Neural cell (in vitro differentiated cells): Measurements from ENCODE around the gene ATOH1. TPM values are rescaled to one million over a fixed set of nuclear protein-coding genes. Genes with fewer than 3 reads are reported as not detected.

Experiments
- H2AFZ ChIP-seq: fragments of 200-600, 300-800 bp; sonication (generic), shearing (Covaris generic); 2 replicates; pipeline ENCODE4 v1.6.0; 2014; ENCODE audit warnings: low read depth, mild to moderate bottlenecking, antibody characterized with exemption, low read length, moderate library complexity
- H3F3A ChIP-seq: fragments of 200-600 bp; shearing (Covaris generic); 2 replicates; pipeline ENCODE4 v1.6.1; 2016; ENCODE audit warnings: mild to moderate bottlenecking, moderate library complexity, mixed read lengths, antibody characterized with exemption, low read length; ENCODE audit not compliant: insufficient read depth, poor library complexity, severe bottlenecking
- H3K27ac ChIP-seq: fragments of 200-600, 300-800 bp; sonication (generic), shearing (Covaris generic); 2 replicates; pipeline ENCODE4 v1.5.1; 2014; ENCODE audit warnings: mild to moderate bottlenecking, low read length, moderate library complexity
- H3K27me3 ChIP-seq: fragments of 300-800, 200-600 bp; sonication (generic), shearing (Covaris generic); 2 replicates; pipeline ENCODE4 v1.6.0; 2014; ENCODE audit warnings: mild to moderate bottlenecking, low read depth, low read length, moderate library complexity; ENCODE audit not compliant: insufficient read depth
- H3K36me3 ChIP-seq: fragments of 300-800, 200-600 bp; sonication (generic), shearing (Covaris generic); 2 replicates; pipeline ENCODE4 v1.5.1; 2014; ENCODE audit warnings: mild to moderate bottlenecking, antibody characterized with exemption, low read length, moderate library complexity; ENCODE audit not compliant: insufficient read depth
- H3K4me2 ChIP-seq: fragments of 300-800, 200-600 bp; sonication (generic), shearing (Covaris generic); 2 replicates; pipeline ENCODE4 v1.6.0; 2014; ENCODE audit warnings: mild to moderate bottlenecking, low read length
- H3K4me3 ChIP-seq: fragments of 300-800, 200-600 bp; sonication (generic), shearing (Covaris generic); 2 replicates; pipeline ENCODE4 v1.5.1; 2014; ENCODE audit warnings: mild to moderate bottlenecking, low read length, moderate library complexity
- H3K79me2 ChIP-seq: fragments of 200-600 bp; shearing (Covaris generic); replicated peaks from 2 replicates; pipeline ENCODE4 v1.6.0; 2014; ENCODE audit warnings: mild to moderate bottlenecking, low read length, moderate library complexity; ENCODE audit not compliant: insufficient read depth
- H3K9ac ChIP-seq: fragments of 300-800, 200-600 bp; sonication (generic), shearing (Covaris generic); 2 replicates; pipeline ENCODE4 v1.6.1; 2016; ENCODE audit warnings: mild to moderate bottlenecking, low read length, mixed read lengths
- H3K9me2 ChIP-seq: fragments of 200-600 bp; shearing (Covaris generic); 2 replicates; pipeline ENCODE4 v1.6.1; 2016; ENCODE audit warnings: mild to moderate bottlenecking, low read length, mixed read lengths; ENCODE audit not compliant: insufficient read depth
- H3K9me3 ChIP-seq: fragments of 200-600, 300-800 bp; sonication (generic), shearing (Covaris generic); 2 replicates; pipeline ENCODE4 v1.6.1; 2016; ENCODE audit warnings: mild to moderate bottlenecking, mixed run types, low read length, moderate library complexity, mixed read lengths
- H4K20me1 ChIP-seq: fragments of 200-600 bp; shearing (Covaris generic); 2 replicates; pipeline ENCODE4 v1.6.1; 2016; ENCODE audit warnings: mild to moderate bottlenecking, mixed run types; ENCODE audit not compliant: insufficient read depth
- EP300 ChIP-seq: fragments of 450-650 bp; conservative IDR thresholded peaks from 2 replicates; pipeline ENCODE4 v1.6.1; 2014; ENCODE audit warnings: antibody characterized with exemption, mild to moderate bottlenecking, moderate library complexity; ENCODE audit not compliant: poor library complexity, severe bottlenecking
- EZH2 ChIP-seq: fragments of 200-600, 300-800 bp; shearing (Covaris generic), sonication (generic); IDR thresholded peaks from 2 replicates; pipeline ENCODE4 v1.6.1; 2014; ENCODE audit warnings: antibody characterized with exemption, low read length, borderline replicate concordance, mild to moderate bottlenecking; ENCODE audit not compliant: insufficient read depth, poor library complexity, severe bottlenecking
- MXI1 ChIP-seq: fragments of 450-650 bp; conservative IDR thresholded peaks from 2 replicates; pipeline ENCODE4 v1.6.1; 2014; ENCODE audit warnings: antibody characterized with exemption, mild to moderate bottlenecking; ENCODE audit not compliant: poor library complexity, severe bottlenecking
- POLR2AphosphoS5 ChIP-seq: IDR thresholded peaks from 2 replicates; pipeline ENCODE4 v1.6.1; 2012
- RAD21 ChIP-seq: fragments of 450-650 bp; conservative IDR thresholded peaks from 2 replicates; pipeline ENCODE4 v1.6.1; 2014; ENCODE audit warnings: antibody characterized with exemption, mild to moderate bottlenecking, moderate library complexity
- REST ChIP-seq: IDR thresholded peaks from 2 replicates; pipeline ENCODE4 v1.6.1; 2012; ENCODE audit warnings: borderline replicate concordance
- SMC3 ChIP-seq: fragments of 450-650 bp; conservative IDR thresholded peaks from 2 replicates; pipeline ENCODE4 v1.6.1; 2014; ENCODE audit warnings: antibody characterized with exemption, mild to moderate bottlenecking, moderate library complexity; ENCODE audit not compliant: poor library complexity
- TAF1 ChIP-seq: IDR thresholded peaks from 2 replicates; pipeline ENCODE4 v1.6.1; 2012; ENCODE audit warnings: low read depth
- polyA plus RNA-seq: library from polyadenylated mRNA; depleted of rRNA; stranded (reverse); fragments of >200 nt; gene quantifications from 2 replicates; pipeline ENCODE4 v1.2.3, GENCODE V29; 2014
- TF ChIP-seq, protein P1 (sequence below): fragments of 450-650 bp; IDR thresholded peaks from 2 replicates; pipeline ENCODE4 v1.5.1; 2014; ENCODE audit warnings: antibody characterized with exemption, mild to moderate bottlenecking, moderate library complexity; ENCODE audit not compliant: poor library complexity, severe bottlenecking

Gene ATOH1
- polyA plus RNA-seq, 1 donor from 2014 or later = 0.22 TPM

GRCh38 chr4:93802045-93802444 lies 26.5 kb upstream of the ATOH1 start:
- H3F3A ChIP-seq = no peaks in the 10 kb centered on the region
- H3K27me3 ChIP-seq = no peaks in the 10 kb centered on the region
- no peaks in the 10 kb centered on the region for H3K36me3 ChIP-seq
- H2AFZ ChIP-seq = no peak overlapping the region
- no peak overlapping the region for H3K4me3 ChIP-seq
- no peaks in the 10 kb centered on the region for H3K9me2 ChIP-seq
- TF ChIP-seq SMC3 (no peak), REST (no peak), EZH2 (no peak), MXI1 (no peak), EP300 (no peak), RAD21 (no peak), TAF1 (no peak), POLR2AphosphoS5 (no peak)
- TF ChIP-seq, protein P1, sequence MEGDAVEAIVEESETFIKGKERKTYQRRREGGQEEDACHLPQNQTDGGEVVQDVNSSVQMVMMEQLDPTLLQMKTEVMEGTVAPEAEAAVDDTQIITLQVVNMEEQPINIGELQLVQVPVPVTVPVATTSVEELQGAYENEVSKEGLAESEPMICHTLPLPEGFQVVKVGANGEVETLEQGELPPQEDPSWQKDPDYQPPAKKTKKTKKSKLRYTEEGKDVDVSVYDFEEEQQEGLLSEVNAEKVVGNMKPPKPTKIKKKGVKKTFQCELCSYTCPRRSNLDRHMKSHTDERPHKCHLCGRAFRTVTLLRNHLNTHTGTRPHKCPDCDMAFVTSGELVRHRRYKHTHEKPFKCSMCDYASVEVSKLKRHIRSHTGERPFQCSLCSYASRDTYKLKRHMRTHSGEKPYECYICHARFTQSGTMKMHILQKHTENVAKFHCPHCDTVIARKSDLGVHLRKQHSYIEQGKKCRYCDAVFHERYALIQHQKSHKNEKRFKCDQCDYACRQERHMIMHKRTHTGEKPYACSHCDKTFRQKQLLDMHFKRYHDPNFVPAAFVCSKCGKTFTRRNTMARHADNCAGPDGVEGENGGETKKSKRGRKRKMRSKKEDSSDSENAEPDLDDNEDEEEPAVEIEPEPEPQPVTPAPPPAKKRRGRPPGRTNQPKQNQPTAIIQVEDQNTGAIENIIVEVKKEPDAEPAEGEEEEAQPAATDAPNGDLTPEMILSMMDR = no peak
- no peak overlapping the region for H3K9ac ChIP-seq
- H3K9me3 ChIP-seq = no peaks in the 10 kb centered on the region
- H3K79me2 ChIP-seq = no peaks in the 10 kb centered on the region
- no peak overlapping the region for H3K4me2 ChIP-seq
- H3K27ac ChIP-seq = no peak overlapping the region
- no peaks in the 10 kb centered on the region for H4K20me1 ChIP-seq

GRCh38 chr4:93809773-93810172 lies 18.8 kb upstream of the ATOH1 start:
- H3K36me3 ChIP-seq = no peaks in the 10 kb centered on the region
- H3K9me2 ChIP-seq = no peaks in the 10 kb centered on the region
- no peaks in the 10 kb centered on the region for H3K27me3 ChIP-seq
- no peak overlapping the region for H3K4me2 ChIP-seq
- no peak for TF ChIP-seq EZH2
- TF ChIP-seq EP300 = no peak
- TF ChIP-seq, protein P1 = no peak
- TF ChIP-seq TAF1 = no peak
- TF ChIP-seq REST = no peak
- no peak for TF ChIP-seq POLR2AphosphoS5
- no peak for TF ChIP-seq SMC3
- TF ChIP-seq MXI1 = no peak
- TF ChIP-seq RAD21 = no peak
- H3K4me3 ChIP-seq = no peak overlapping the region
- no peaks in the 10 kb centered on the region for H3K9me3 ChIP-seq
- no peaks in the 10 kb centered on the region for H3K79me2 ChIP-seq
- H2AFZ ChIP-seq = no peak overlapping the region
- H3F3A ChIP-seq = no peaks in the 10 kb centered on the region
- no peaks in the 10 kb centered on the region for H4K20me1 ChIP-seq
- no peak overlapping the region for H3K27ac ChIP-seq
- no peak overlapping the region for H3K9ac ChIP-seq
